PC-3 (cell line): ENCODE measurements around the gene OR1F1.

Experiments
- CTCF ChIP-seq: fragments of 300-600 bp; sonication (generic); conservative IDR thresholded peaks from 2 replicates; pipeline ENCODE4 v1.5.1; 2017; ENCODE audit warnings: antibody characterized with exemption, low read depth, mild to moderate bottlenecking, low read length
- EZH2 ChIP-seq: fragments of 300-600 bp; sonication (generic); IDR thresholded peaks from one replicate; pipeline ENCODE4 v1.6.1; 2017; ENCODE audit warnings: antibody characterized with exemption, mild to moderate bottlenecking, low read length; ENCODE audit not compliant: unreplicated experiment
- EZH2phosphoT487 ChIP-seq: fragments of 300-600 bp; sonication (generic); IDR thresholded peaks from 2 replicates; pipeline ENCODE4 v1.6.1; 2018; ENCODE audit warnings: mild to moderate bottlenecking, antibody characterized with exemption, low read length, borderline replicate concordance

- TF ChIP-seq CTCF = no peak
- no peak for TF ChIP-seq EZH2
- TF ChIP-seq EZH2phosphoT487 = no peak
These were observed 26.6 kb upstream of the OR1F1 start for GRCh38 chr16:3161235-3162018.
